GM12892 (cell line): ENCODE data around the gene PFKP.

Experiments used
- POLR2A ChIP-seq: IDR thresholded peaks from 2 replicates; pipeline ENCODE4 v1.6.1; 2011; ENCODE audit warnings: low read depth, low read length, control low read depth
- POLR2AphosphoS5 ChIP-seq: IDR thresholded peaks from 2 replicates; pipeline ENCODE4 v1.6.1; 2011; ENCODE audit warnings: low read depth, low read length, control low read depth
- TAF1 ChIP-seq: IDR thresholded peaks from 2 replicates; pipeline ENCODE4 v1.6.1; 2011; ENCODE audit warnings: low read depth, mild to moderate bottlenecking, control low read depth, low read length, borderline replicate concordance

DNA sequence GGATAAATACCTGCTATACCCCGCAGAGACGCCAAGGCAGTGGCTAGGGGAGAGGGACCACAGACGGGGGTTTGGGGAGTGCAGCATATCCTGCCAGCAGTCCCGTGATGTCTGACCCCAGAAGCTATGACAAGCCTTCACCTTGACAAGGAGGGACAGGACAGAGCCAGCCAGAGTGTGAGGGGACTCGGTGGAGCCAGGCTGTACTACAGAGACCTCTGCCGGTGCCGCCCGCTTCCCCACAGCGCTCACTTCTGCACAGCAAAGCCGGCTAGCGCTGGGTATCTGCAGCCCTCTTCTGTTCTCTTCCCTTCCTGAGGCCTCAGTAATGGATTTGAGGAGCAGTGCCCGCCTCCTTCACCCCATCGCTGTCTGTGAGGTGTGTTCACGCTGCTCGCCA lies 47.0 kb upstream of the PFKP start:
- no peak for TF ChIP-seq POLR2A
- TF ChIP-seq POLR2AphosphoS5, result no peak
- TF ChIP-seq TAF1, result no peak
